ENCODE data around the gene WWOX. TPM values are rescaled to one million over a fixed set of nuclear protein-coding genes. Genes with fewer than 3 reads are reported as not detected.
A peak's percentile ranks its signal among the peaks of the same experiment; 100 is the strongest.

The WWOX gene
- total and polyA plus RNA-seq, 2 of the 8 experiments (the other 6 are each of a cell fraction or from before 2014, with no cell fraction given), result 5.4 to 16.7 TPM

DNA sequence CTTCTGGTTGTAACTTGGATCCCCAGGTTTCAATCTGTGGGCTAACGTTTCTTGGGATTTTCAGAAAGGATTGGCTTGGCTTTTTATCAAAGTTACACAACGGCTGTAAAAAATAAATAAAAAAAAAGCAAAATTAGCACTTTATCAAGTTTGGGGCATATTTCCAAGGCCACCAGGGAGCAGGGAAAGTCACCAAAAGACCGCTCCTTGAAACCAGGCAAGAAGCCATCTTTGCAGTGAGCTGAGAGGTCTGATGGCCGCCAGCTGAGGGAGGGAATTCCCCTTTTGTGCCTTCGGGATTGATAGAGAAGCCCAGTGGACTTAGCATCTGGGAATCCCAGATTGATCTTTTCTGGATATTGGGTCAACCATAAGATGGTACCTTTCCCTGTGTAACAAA is 192.2 kb downstream of the WWOX start:
- Histone ChIP-seq H3K14ac (ENCODE audit: insufficient read length) (no peak overlapping the region), H2BK12ac (ENCODE audit: low read depth, low read length) (no peak overlapping the region), H4K8ac (ENCODE audit: extremely low read depth, insufficient read depth, low read length) (no peak overlapping the region), H2AFZ (ENCODE audit: low read length) (no peak overlapping the region), H2BK120ac (replicated peaks; ENCODE audit: low read depth, low read length) (no peak overlapping the region), H3K18ac (ENCODE audit: extremely low read depth, low read length) (no peak overlapping the region), H2BK15ac (ENCODE audit: low read length) (no peak overlapping the region), H3K79me1 (ENCODE audit: low read depth, low read length) (0 out of 2 replicates have a peak, but pooled peaks cover 2% of the 10 kb centered on the region), H3K9me3 (ENCODE audit: insufficient read depth in 2 of 2, low read depth in 1 of 2, low read length in 1 of 2) (no peaks in the 10 kb centered on the region), H3K56ac (replicated peaks; ENCODE audit: insufficient read length, low read depth, low read length) (no peak overlapping the region), H3K4me1 (replicated peaks in 1 of 4; ENCODE audit: control insufficient read depth in 3 of 4, insufficient read depth in 4 of 4, low read length in 3 of 4) (peaks cover 0 to 9% (median 5%) of the 10 kb centered on the region in 4 experiments; a peak in 3 of 7 replicates), H2BK20ac (ENCODE audit: low read length) (no peak overlapping the region), H4K91ac (replicated peaks; ENCODE audit: insufficient read length, low read length) (no peak overlapping the region), H3K9ac (replicated peaks in 1 of 4; ENCODE audit: extremely low read depth in 1 of 4, low read depth in 3 of 4, low read length in 3 of 4) (no peak overlapping the region), H3K4me2 (ENCODE audit: insufficient read depth in 1 of 2, low read depth in 2 of 2, low read length in 2 of 2) (no peak overlapping the region), H3K23ac (ENCODE audit: insufficient read length) (no peak overlapping the region), H4K20me1 (replicated peaks in 1 of 2; ENCODE audit: control insufficient read depth in 1 of 2, insufficient read depth in 2 of 2, low read length in 2 of 2) (no peaks in the 10 kb centered on the region), H3K4ac (replicated peaks; ENCODE audit: insufficient read length, low read depth, low read length) (no peak overlapping the region), H3K79me2 (ENCODE audit: control insufficient read depth in 1 of 2, insufficient read depth in 2 of 2, low read length in 2 of 2) (no peaks in the 10 kb centered on the region), H3K36me3 (ENCODE audit: control insufficient read depth in 2 of 4, insufficient read depth in 4 of 4, low read length in 3 of 4) (no peaks in the 10 kb centered on the region), H3K23me2 (ENCODE audit: low read depth, low read length) (no peaks in the 10 kb centered on the region), H3K27ac (ENCODE audit: low read depth, low read length) (no peak overlapping the region), H2AK5ac (ENCODE audit: low read depth, low read length) (no peak overlapping the region), H2BK5ac (ENCODE audit: low read depth, low read length) (no peak overlapping the region), H3K27me3 (replicated peaks in 1 of 4; ENCODE audit: control insufficient read depth in 3 of 4, extremely low read depth in 1 of 4, insufficient read depth in 3 of 4, low read length in 3 of 4) (no peaks in the 10 kb centered on the region), H4K5ac (ENCODE audit: insufficient read length, low read depth, low read length) (no peak overlapping the region), H3K4me3 (ENCODE audit: extremely low read depth in 1 of 4, insufficient read depth in 2 of 4, low read depth in 3 of 4, low read length in 4 of 4) (no peak overlapping the region)
- 88% methylated on average over 5 of the region's 5 CpGs; no CpG with 5 or more reads in 1 of the 2 experiments for WGBS, 2 experiments (ENCODE audit: extremely low coverage in 1 of 2, insufficient coverage in 1 of 2, insufficient read length in 1 of 2, insufficient replicate concordance in 2 of 2, low coverage in 1 of 2, low lambda C conversion rate in 2 of 2, missing lambda C conversion rate in 1 of 2)
- CTCF ChIA-PET (ENCODE audit: partially characterized antibody), result interaction anchor here (0.6 to 1.6 kb wide), 5 partner anchors 12 to 296 kb away, joined by 4 to 7 read pairs (median 5); no protein-coding TSS in a partner anchor
- no peak for FAIRE-seq
- no peak for DNase-seq (ENCODE audit: low read depth in 1 of 2, low spot score in 2 of 2)
- no peak for TF ChIP-seq RBBP5 (IDR thresholded peaks at IDR 0.05; ENCODE audit: borderline replicate concordance, low read depth, low read length)
- TF ChIP-seq GTF2F1 (IDR thresholded peaks at IDR 0.05; ENCODE audit: borderline replicate concordance, low read depth, low read length), result no peak
- peak; percentile 89 for TF ChIP-seq YY1 (IDR thresholded peaks at IDR 0.05; ENCODE audit: low read depth, low read length)
- TF ChIP-seq JUND (IDR thresholded peaks at IDR 0.05; ENCODE audit: low read length), result no peak
- no peak for TF ChIP-seq HDAC2 (IDR thresholded peaks at IDR 0.05; ENCODE audit: borderline replicate concordance in 1 of 2, low read depth in 2 of 2, low read length in 2 of 2)
- no peak for TF ChIP-seq EP300 (IDR thresholded peaks at IDR 0.05; ENCODE audit: borderline replicate concordance in 1 of 2, low read depth in 2 of 2, low read length in 2 of 2)
- POLR2A ChIA-PET (ENCODE audit: partially characterized antibody), result interaction anchor here (0.6 kb wide), 1 partner anchor 1753 kb away, joined by 3 read pairs; no protein-coding TSS in a partner anchor

All from H1 (cell line).